ENCODE measurements around the gene FAM118B.
"Not testable (repeated sequence)": the region's sequence is repeated elsewhere in the genome, so short reads cannot be mapped to it uniquely, and the experiment has no call there.

Gene FAM118B

GRCh38 chr11:126214841-126215240 lies 3.3 kb downstream of the FAM118B start:
- DNase-seq: no peak
- intact Hi-C loops (cut with DNase I): loop anchor here (5.0 kb wide), 1 partner anchor 52 kb away; the partner anchor contains the start of genes FOXRED1 and SRPRA

DNA sequence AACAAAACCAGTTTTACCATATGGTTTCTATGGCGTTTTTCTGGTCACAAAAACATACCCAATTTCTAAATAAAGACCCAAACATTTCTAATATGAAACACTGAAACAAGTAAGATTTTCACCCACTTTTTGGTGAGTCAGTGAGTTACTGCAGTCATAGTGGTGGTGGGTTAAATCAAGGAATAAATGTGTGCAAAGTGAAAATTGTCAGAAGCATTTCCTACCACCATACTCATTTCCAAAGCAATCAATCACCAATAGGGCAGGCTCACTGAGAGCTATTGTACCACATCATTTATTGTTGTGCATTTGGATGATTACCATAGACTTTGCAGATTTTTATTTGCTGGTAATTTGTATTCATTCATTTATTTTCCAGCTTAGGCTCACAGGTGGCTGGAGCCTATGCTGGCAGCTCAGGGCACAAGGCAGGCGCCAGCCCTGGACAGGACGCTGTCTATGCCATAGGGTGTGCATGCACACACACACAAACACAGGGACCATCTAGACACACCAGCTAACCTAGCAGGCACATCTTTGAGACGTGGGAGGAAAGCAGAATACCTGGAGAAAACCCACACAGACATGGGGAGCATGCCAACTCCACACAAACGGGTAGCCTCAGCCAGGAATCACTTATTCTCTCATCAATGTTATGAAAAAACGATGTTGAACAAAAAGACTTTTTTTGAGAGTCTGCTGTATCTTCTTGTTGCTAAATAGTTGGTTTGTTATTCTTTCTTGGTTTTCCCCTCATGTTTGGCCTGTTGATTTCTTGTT lies 5.1 kb downstream of the FAM118B start:
- no peak for DNase-seq
- intact Hi-C loops (cut with DNase I): no loop called here

GRCh38 chr11:126217491-126217890 lies 5.9 kb downstream of the FAM118B start:
- no peak for DNase-seq
- intact Hi-C loops (cut with DNase I): no loop called here

DNA sequence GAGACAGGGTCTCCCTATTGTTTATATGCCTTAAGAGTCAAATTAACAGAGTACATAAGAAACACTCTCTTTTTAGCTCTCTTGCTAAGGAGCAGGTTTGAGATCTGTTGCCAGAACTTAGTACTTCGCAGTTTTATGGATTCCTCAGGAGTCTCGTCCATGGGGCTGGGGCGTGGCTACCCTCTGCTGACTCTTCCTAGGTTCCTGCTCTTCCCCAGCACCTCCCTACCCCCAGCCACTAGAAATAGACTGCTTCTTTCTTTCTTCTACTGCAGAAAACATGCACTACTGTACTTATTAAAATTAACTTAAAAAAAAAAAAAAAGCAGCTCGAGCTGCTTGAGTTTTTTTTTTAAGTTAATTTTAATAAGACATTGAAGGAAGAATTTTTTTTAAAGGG lies 8.0 kb downstream of the FAM118B start:
- intact Hi-C loops (cut with DNase I): no loop called here
- DNase-seq: no peak

DNA sequence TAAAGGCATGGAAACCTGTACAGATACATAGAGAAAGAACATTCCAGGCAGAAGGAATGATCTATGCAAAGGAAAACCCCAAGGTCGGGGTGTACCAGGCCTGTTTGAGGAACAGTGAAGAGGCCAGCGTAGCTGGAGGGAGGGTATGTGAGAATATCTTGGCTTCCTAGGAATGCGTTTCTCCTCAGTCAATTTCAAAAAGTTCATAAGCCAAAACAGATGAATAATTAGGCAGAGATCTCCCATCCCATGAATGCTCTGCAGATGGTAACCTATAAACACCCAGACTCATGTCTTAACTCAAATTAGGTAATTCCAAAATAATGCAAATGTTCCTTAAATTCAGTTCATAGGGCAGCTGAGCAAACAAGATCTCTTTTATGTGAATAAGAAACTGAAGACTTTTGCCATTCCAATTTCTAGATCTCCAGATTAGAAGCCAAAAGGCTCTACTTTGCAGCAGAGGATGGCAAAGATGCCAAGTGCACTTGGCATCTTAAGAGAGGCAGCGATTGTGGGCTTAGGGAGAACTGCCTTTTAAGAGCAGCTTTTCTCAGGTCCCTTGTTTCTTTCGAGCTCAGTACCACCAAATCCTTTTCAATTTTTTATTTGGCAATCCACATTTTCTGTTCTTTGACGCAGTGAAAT lies 13.2 kb downstream of the FAM118B start:
- DNase-seq: no peak
- intact Hi-C loops (cut with DNase I): no loop called here

GRCh38 chr11:126225295-126225665 lies 13.7 kb downstream of the FAM118B start:
- intact Hi-C loops (cut with DNase I): no loop called here
- no peak for DNase-seq

- intact Hi-C loops (cut with DNase I): no loop called here
- DNase-seq: no peak
These were observed 14.9 kb downstream of the FAM118B start for GRCh38 chr11:126226334-126227084.

- DNase-seq: no peak
- intact Hi-C loops (cut with DNase I): no loop called here
These were observed 18.4 kb downstream of the FAM118B start for GRCh38 chr11:126229858-126230540.

DNA sequence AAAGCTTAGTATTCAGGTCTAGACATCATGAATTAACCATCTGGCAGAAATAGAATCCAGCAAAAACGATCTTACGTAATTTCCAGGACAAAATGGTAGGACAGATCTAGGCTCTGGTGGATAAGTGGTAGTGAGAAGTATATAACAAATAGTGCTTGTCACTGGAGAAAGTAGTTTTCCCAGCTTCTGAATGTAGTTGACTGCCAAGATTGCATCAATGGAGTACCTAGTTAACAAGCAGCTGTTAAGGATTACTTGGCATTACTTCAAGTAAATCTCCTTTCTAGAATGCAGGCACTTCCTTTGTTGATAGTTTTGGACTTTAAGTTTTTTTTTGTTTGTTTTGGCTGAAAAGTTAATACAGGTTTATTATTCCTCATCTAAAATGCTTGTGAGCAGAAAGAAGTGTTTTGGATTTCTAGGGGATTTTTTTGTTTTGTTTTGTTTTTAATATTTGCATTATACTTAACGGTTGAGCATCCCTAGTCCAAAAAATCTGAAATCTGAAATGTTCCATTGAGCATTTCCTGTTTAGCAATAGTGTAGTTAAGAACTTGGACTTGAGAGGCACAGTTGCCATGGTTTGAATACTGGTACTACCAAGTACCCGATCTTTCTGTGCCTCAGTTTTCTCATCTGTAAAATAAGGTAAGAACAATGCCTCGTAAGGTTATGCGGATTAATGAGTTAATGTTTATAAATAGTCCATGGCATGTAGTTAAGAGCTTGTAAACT lies 20.3 kb downstream of the FAM118B start:
- intact Hi-C loops (cut with DNase I): no loop called here
- no peak for DNase-seq

DNA sequence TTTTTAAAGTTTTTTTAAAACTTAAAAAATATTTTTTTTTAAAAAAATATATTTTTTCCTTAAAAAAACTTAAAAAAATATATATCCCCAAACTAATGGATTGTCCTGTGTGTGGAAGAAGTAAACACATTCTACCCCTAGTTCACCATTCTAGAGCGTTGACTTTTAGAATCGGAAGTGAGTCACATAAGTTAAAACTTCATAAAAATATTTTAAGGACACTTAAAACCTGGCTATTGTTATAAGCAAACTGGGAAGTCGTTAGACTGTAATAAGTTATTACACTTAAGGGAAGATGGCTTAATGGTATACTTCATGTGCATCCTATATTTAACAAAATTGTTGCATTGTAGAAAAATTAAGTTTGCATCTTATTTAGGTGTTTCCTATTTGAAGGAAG lies 21.1 kb downstream of the FAM118B start:
- intact Hi-C loops (cut with DNase I): no loop called here
- no peak for DNase-seq

- DNase-seq: no peak
- intact Hi-C loops (cut with DNase I): no loop called here
These were observed 21.8 kb downstream of the FAM118B start for GRCh38 chr11:126233391-126233790.

DNA sequence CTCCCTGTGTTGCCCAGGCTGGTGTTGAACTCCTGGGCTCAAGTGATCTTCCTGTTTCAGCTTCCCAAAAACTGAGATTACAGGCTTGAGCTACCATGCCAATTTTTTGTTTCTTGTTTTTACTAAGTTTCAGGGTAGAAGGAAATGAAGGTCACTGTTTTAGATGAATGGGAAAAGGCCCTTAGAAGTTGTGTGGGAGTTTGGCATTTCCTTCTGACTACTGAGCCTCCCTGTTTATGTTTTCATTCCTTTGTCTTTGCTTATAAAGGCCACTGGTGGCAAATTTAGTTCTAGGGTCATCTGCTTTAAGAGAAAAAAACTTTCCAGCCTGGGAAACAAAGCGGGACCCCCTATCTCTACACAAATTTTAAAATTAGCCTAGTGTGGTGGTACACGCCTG lies 35.1 kb downstream of the FAM118B start:
- DNase-seq: no peak
- intact Hi-C loops (cut with DNase I): no loop called here

- intact Hi-C loops (cut with DNase I): no loop called here
- no peak for DNase-seq
These were observed 41.7 kb downstream of the FAM118B start for GRCh38 chr11:126253265-126253664.

DNA sequence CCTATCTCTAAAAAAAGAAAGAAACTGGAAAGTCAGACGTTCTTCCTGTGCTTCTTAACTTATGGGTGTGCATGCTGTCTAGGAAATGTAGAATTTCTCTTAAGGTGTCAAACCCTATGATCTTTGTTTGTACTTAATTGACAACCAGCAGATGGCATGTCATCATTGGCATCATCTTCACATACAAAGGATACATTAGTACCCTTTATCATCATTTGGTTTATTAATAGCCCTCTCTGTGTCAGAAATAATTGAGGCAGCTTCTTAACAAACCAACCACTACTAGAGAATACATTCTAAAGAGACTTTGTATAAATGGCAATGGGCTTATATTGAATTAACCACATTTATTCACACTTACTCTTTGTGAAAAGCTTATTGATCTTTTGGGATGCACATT lies 43.2 kb downstream of the FAM118B start:
- no peak for DNase-seq
- intact Hi-C loops (cut with DNase I): no loop called here

DNA sequence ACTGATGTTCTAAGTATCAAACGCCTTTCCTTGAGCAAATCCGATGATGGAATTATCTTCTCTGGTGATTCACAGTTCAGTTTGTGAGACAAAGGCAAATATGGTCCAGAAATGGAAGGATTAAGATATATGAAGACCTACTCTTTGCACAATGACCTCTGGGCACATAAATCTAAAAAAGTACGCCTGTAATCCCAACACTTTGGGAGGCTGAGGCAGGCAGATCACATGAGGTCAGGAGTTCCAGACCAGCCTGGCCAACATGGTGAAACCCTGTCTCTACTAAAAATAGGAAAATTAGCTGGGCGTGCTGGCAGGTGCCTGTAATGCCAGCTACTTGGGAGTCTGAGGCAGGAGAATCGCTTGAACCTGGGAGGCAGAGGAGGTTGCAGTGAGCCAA lies 43.9 kb downstream of the FAM118B start:
- DNase-seq; intact Hi-C loops (cut with DNase I): not testable (repeated sequence)

DNA sequence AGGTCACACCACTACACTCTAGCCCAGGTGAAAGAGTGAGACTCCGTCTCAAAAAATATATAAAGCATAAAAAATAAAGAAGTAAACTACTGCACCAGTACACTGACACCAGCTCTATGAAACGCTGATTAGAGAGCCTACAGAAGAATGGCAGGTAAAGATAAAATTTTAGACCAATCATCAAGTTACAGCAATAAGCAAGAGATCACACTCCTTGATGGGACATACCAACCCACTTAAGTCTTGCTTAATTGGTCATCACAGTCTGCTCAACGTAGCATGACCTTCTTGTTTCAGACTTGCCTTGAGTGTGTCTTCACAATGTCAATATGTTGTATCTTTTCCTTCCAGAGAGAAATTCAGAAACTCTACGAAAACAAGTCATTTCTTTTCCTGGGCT lies 44.6 kb downstream of the FAM118B start:
- DNase-seq: no peak
- intact Hi-C loops (cut with DNase I): no loop called here

GRCh38 chr11:126257144-126257543 lies 45.6 kb downstream of the FAM118B start:
- DNase-seq: no peak
- intact Hi-C loops (cut with DNase I): no loop called here

DNA sequence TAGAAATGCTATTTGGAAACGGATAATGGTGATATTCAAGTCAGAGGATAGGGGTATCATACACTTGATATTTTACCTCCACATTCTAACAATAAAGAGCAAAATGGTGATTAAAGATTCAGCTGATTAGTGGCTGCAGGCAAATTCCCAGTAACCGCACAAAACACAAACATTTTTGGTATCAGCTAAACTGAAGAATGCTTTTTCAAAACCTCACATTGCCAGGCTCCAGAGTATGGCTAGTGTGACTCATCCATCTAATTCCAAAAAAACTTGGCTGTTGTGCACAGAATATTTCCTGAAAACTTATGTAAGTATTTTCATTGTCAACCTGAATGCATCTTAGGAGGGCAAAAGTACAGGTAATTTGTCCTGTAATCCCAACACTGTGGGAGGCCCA lies 46.2 kb downstream of the FAM118B start:
- no peak for DNase-seq
- intact Hi-C loops (cut with DNase I): no loop called here

- intact Hi-C loops (cut with DNase I): no loop called here
- no peak for DNase-seq
These were observed 50.6 kb downstream of the FAM118B start for GRCh38 chr11:126262216-126262615.

DNA sequence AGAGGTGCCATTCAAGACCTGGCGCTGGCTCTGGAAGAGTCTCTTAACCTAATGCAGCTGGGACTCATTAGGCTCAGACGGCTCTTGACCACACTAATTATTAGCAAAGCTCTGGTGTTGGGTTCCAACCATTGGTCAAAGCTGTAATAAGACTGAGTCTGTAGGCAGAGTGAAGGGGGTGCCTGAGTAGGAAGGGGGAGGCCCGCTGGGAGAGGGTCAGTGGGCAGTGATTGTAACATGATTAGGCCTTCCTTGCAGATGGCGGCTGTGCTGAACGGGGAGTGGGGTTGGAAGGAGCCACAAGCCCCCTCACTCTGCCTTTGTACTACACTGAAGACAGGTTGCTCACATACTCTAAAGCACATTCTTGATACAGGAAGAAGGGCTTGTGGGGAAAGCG lies 51.9 kb downstream of the FAM118B start:
- intact Hi-C loops (cut with DNase I): no loop called here
- DNase-seq: no peak
